ENCODE results near the gene UPK2.
"Not testable (repeated sequence)": the region's sequence is repeated elsewhere in the genome, so short reads cannot be mapped to it uniquely, and the experiment has no call there.

DNA sequence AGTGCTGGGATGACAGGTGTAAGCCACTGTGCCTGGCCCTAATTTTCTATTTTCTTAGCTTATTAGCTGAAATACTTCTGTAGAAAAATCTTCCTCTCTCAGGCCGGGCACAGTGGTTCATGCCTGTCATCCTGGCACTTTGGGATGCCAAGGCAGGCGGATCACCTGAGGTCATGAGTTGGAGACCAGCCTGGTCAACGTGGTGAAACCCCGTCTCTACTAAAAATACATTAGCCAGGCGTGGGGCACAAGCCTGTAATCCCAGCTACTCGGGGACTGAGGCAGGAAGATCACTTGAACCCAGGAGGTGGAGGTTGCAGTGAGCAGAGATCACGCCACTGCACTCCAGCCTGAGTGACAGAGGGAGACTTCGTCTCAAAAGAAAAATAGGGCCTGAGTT lies 28.2 kb downstream of the UPK2 start:
- not testable (repeated sequence) for TF ChIP-seq POLR2A (IDR thresholded peaks at IDR 0.05)
- TF ChIP-seq, protein P1, sequence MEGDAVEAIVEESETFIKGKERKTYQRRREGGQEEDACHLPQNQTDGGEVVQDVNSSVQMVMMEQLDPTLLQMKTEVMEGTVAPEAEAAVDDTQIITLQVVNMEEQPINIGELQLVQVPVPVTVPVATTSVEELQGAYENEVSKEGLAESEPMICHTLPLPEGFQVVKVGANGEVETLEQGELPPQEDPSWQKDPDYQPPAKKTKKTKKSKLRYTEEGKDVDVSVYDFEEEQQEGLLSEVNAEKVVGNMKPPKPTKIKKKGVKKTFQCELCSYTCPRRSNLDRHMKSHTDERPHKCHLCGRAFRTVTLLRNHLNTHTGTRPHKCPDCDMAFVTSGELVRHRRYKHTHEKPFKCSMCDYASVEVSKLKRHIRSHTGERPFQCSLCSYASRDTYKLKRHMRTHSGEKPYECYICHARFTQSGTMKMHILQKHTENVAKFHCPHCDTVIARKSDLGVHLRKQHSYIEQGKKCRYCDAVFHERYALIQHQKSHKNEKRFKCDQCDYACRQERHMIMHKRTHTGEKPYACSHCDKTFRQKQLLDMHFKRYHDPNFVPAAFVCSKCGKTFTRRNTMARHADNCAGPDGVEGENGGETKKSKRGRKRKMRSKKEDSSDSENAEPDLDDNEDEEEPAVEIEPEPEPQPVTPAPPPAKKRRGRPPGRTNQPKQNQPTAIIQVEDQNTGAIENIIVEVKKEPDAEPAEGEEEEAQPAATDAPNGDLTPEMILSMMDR (IDR thresholded peaks at IDR 0.05), result not testable (repeated sequence)
